NCI-H1092 (cell line): ENCODE measurements around the gene PGA5.
"Not testable (repeated sequence)": the region's sequence is repeated elsewhere in the genome, so short reads cannot be mapped to it uniquely, and the experiment has no call there.

Experiments used
- DNase-seq: peaks from one replicate; lab custom pipeline; 2025; lab: John Stamatoyannopoulos, UW

Gene PGA5

GRCh38 chr11:61226457-61227137 is 14.4 kb upstream of the PGA5 start:
- not testable (repeated sequence) for DNase-seq

- not testable (repeated sequence) for DNase-seq
Measured at GRCh38 chr11:61229458-61229857, 11.5 kb upstream of the PGA5 start.

GRCh38 chr11:61231033-61231432 is 9.9 kb upstream of the PGA5 start:
- not testable (repeated sequence) for DNase-seq

- not testable (repeated sequence) for DNase-seq
Measured at GRCh38 chr11:61231585-61231984, 9.4 kb upstream of the PGA5 start.

GRCh38 chr11:61232548-61233145 is 8.3 kb upstream of the PGA5 start:
- not testable (repeated sequence) for DNase-seq

- DNase-seq: not testable (repeated sequence)
Measured at GRCh38 chr11:61237130-61237529, 3.8 kb upstream of the PGA5 start.

GRCh38 chr11:61240288-61240687 is 687 bp upstream of the PGA5 start:
- DNase-seq: not testable (repeated sequence)

GRCh38 chr11:61241526-61241925 is 551 bp downstream of the PGA5 start:
- DNase-seq: not testable (repeated sequence)

GRCh38 chr11:61245284-61245964 is 4.4 kb downstream of the PGA5 start:
- not testable (repeated sequence) for DNase-seq

GRCh38 chr11:61248071-61248470 is 7.1 kb downstream of the PGA5 start:
- DNase-seq: not testable (repeated sequence)

GRCh38 chr11:61249201-61249600 is 8.2 kb downstream of the PGA5 start:
- DNase-seq: not testable (repeated sequence)

GRCh38 chr11:61250796-61251765 is 10.1 kb downstream of the PGA5 start:
- not testable (repeated sequence) for DNase-seq

GRCh38 chr11:61252332-61252731 is 11.4 kb downstream of the PGA5 start:
- DNase-seq: not testable (repeated sequence)

GRCh38 chr11:61254403-61255025 is 13.5 kb downstream of the PGA5 start:
- DNase-seq: no peak

GRCh38 chr11:61256710-61257482 is 15.9 kb downstream of the PGA5 start:
- no peak for DNase-seq

- DNase-seq: no peak
Measured at GRCh38 chr11:61258546-61258945, 17.6 kb downstream of the PGA5 start.

GRCh38 chr11:61259363-61259762 is 18.4 kb downstream of the PGA5 start:
- DNase-seq: no peak

GRCh38 chr11:61264371-61264770 is 23.4 kb downstream of the PGA5 start:
- no peak for DNase-seq

- no peak for DNase-seq
Measured at GRCh38 chr11:61264795-61265194, 23.8 kb downstream of the PGA5 start.

GRCh38 chr11:61265357-61265756 is 24.4 kb downstream of the PGA5 start:
- no peak for DNase-seq

GRCh38 chr11:61266602-61267001 is 25.6 kb downstream of the PGA5 start:
- DNase-seq: no peak
